A673 (cell line): Measurements from ENCODE around the gene FAIM2. TPM values are rescaled to one million over a fixed set of nuclear protein-coding genes. Genes with fewer than 3 reads are reported as not detected.

Experiments
- BruUV-seq: library from RNA; stranded (reverse); fragments of 400-500 nt; replicated peaks from 2 replicates; lab custom pipeline; 2021; lab: Mats Ljungman, UMichigan
- CTCF ChIA-PET: fragments of 300-600 bp; sonication (Branson Sonifier 250); formaldehyde crosslinking; loops from one replicate; lab custom pipeline; 2022; ENCODE audit warnings: antibody characterized with exemption; lab: Charles Lee
- POLR2A ChIA-PET: fragments of 300-600 bp; sonication (Branson Sonifier 250); formaldehyde crosslinking; loops from one replicate; lab custom pipeline; 2022; ENCODE audit warnings: antibody characterized with exemption; ENCODE audit not compliant: low non-redundant PET; lab: Charles Lee
- DNase-seq: peaks from one replicate; pipeline ENCODE4 v3.0.0-alpha.2; 2015; ENCODE audit warnings: low spot score
- H3K27ac ChIP-seq: fragments of 200-600 bp; sonication (generic); 2 replicates; pipeline ENCODE4 v1.5.1; 2016; ENCODE audit warnings: mixed run types, low read depth, mild to moderate bottlenecking, mixed read lengths, antibody characterized with exemption, low read length; ENCODE audit not compliant: poor library complexity, severe bottlenecking
- H3K27me3 ChIP-seq: fragments of 200-600 bp; sonication (generic); replicated peaks from 2 replicates; pipeline ENCODE4 v1.6.1; 2017; ENCODE audit warnings: mixed run types, low read depth, mild to moderate bottlenecking, mixed read lengths, antibody characterized with exemption, low read length; ENCODE audit not compliant: insufficient read depth, poor library complexity
- H3K36me3 ChIP-seq: fragments of 200-600 bp; sonication (generic); 2 replicates; pipeline ENCODE4 v1.6.1; 2016; ENCODE audit warnings: mixed run types, mild to moderate bottlenecking, mixed read lengths, antibody characterized with exemption, low read length; ENCODE audit not compliant: insufficient read depth, poor library complexity, severe bottlenecking
- H3K4me1 ChIP-seq: fragments of 200-600 bp; sonication (generic); 2 replicates; pipeline ENCODE4 v1.6.1; 2017; ENCODE audit warnings: mixed run types, mild to moderate bottlenecking, mixed read lengths, antibody characterized with exemption, low read length; ENCODE audit not compliant: insufficient read depth, poor library complexity, severe bottlenecking
- H3K4me3 ChIP-seq: fragments of 200-600 bp; sonication (generic); 2 replicates; pipeline ENCODE4 v1.5.1; 2016; ENCODE audit warnings: low read depth, mixed run types, mild to moderate bottlenecking, mixed read lengths, low read length; ENCODE audit not compliant: poor library complexity, severe bottlenecking
- H3K9me3 ChIP-seq: fragments of 200-600 bp; sonication (generic); 2 replicates; pipeline ENCODE4 v1.6.1; 2016; ENCODE audit warnings: mixed run types, low read depth, mild to moderate bottlenecking, mixed read lengths, antibody characterized with exemption, low read length; ENCODE audit not compliant: poor library complexity, severe bottlenecking
- EZH2 ChIP-seq: fragments of 200-600 bp; sonication (generic); IDR thresholded peaks from 2 replicates; pipeline ENCODE4 v1.6.1; 2017; ENCODE audit warnings: borderline replicate concordance, low read depth, mild to moderate bottlenecking, mixed read lengths, antibody characterized with exemption, low read length; ENCODE audit not compliant: poor library complexity, severe bottlenecking
- intact Hi-C: fragments of 100-400 bp; cut with micrococcal nuclease; formaldehyde crosslinking; loops from one replicate; pipeline ENCODE4 v1.10.0; 2022; ENCODE audit not compliant: unreplicated experiment
- total RNA-seq: library from RNA; stranded (reverse); gene quantifications from 2 replicates; pipeline ENCODE4 v1.2.3, GENCODE V29; 2021
- TF ChIP-seq, protein P1 (sequence below): fragments of 300-800, 200-600 bp; sonication (generic); conservative IDR thresholded peaks from 2 replicates; pipeline ENCODE4 v1.5.1; 2017; ENCODE audit warnings: low read depth, mild to moderate bottlenecking, antibody characterized with exemption, low read length, moderate library complexity, mixed read lengths

FAIM2 gene
- total RNA-seq, 1 experiment from 2014 or later = not detected

DNA sequence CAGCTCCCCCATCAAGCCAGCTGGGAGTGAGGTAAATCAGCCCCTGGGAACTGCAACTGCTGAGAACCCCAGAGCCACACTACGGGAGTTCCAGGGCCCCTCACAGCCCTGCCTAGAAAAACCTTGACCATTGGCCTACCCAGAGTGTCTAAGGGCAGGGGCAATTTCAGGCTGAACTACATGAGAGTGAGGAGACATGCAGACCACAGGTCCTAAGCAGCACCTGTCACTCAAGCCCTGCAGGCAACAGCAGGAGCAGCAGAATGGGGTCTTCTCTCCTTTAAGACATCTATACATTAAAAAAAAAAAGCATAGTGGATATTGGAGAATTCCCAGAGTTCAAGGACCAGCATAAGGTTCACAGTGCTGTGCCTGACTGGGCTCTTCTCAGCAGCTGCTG lies 80.3 kb downstream of the FAIM2 start:
- H3K4me1 ChIP-seq = peaks cover 14% of the 10 kb centered on the region
- H3K27me3 ChIP-seq = no peaks in the 10 kb centered on the region
- TF ChIP-seq, protein P1, sequence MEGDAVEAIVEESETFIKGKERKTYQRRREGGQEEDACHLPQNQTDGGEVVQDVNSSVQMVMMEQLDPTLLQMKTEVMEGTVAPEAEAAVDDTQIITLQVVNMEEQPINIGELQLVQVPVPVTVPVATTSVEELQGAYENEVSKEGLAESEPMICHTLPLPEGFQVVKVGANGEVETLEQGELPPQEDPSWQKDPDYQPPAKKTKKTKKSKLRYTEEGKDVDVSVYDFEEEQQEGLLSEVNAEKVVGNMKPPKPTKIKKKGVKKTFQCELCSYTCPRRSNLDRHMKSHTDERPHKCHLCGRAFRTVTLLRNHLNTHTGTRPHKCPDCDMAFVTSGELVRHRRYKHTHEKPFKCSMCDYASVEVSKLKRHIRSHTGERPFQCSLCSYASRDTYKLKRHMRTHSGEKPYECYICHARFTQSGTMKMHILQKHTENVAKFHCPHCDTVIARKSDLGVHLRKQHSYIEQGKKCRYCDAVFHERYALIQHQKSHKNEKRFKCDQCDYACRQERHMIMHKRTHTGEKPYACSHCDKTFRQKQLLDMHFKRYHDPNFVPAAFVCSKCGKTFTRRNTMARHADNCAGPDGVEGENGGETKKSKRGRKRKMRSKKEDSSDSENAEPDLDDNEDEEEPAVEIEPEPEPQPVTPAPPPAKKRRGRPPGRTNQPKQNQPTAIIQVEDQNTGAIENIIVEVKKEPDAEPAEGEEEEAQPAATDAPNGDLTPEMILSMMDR = no peak
- no peak for TF ChIP-seq EZH2
- no peaks in the 10 kb centered on the region for H3K9me3 ChIP-seq
- CTCF ChIA-PET = no interaction called here
- no peaks in the 10 kb centered on the region for H3K36me3 ChIP-seq
- POLR2A ChIA-PET = no interaction called here
- BruUV-seq = no TSS peak
- H3K27ac ChIP-seq = no peak overlapping the region
- DNase-seq = no peak
- intact Hi-C loops = no loop called here
- H3K4me3 ChIP-seq = no peak overlapping the region

DNA sequence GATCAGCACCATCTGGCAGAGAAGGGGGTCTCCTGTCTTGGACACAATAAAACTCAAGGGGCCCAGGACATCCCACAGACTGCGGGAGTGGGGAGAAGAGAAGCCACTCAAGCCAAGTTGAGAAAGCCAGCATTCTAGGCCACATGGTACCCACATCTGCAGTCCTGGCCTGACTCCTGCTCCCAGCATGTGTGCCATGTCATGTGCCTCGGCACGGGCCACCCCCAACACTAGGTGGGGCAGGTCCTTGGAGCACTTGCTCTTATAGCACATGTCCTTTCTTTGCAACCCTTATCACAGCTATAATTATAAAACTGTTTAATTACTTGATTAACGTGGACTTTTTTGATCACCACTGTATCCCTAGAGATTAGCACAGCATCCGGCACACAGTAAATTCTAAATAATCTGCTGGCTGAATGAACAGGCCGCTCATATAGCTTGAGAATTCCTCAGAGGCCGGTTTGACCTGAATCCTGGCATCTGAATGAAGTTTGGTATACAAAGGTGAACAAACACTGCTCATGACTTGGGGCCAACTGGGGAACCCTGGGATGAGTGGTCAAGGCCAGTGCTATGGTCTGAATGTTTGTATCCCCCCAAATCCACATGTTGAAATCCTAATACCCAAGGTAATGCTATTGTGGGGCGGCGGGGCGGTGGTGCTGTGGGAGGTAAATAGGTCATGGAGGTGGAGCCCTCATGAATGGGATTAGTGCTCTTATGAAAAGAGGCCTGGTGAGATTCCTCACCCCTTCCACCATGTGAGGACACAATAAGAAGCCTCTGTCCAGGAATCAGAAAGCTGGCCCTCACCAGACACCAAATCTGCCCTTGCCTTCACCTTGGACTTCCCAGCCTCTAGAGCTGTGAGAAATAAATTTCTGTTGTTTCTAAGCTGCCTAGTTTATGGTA lies 82.1 kb downstream of the FAIM2 start:
- POLR2A ChIA-PET = no interaction called here
- Histone ChIP-seq H3K27me3 (no peaks in the 10 kb centered on the region), H3K4me3 (no peak overlapping the region), H3K4me1 (peaks cover 9% of the 10 kb centered on the region), H3K36me3 (no peaks in the 10 kb centered on the region), H3K27ac (no peak overlapping the region), H3K9me3 (no peaks in the 10 kb centered on the region)
- CTCF ChIA-PET = no interaction called here
- no TSS peak for BruUV-seq
- DNase-seq = no peak
- intact Hi-C loops = no loop called here
- no peak for TF ChIP-seq EZH2
- TF ChIP-seq, protein P1 = no peak

DNA sequence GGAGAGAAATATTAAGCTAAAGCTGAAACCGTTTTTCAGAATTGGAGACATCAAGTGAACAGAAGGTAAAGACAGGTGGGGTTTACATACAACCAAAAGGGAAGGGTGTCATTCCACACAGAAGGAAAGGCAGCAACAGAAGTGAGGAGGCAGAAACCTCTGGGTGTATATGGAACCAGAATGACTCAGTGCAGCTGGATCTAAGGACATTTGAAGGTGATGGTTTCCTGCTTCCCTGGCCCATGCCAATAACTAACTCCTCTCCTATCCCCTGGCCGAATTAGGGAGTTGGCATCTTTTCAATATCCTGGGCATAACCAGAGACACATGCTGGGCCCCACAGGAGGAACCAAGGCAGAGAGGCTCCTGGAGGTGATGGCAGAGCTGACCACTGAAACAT lies 83.9 kb downstream of the FAIM2 start:
- BruUV-seq = no TSS peak
- no peak overlapping the region for H3K27ac ChIP-seq
- POLR2A ChIA-PET = interaction anchor here (0.6 kb wide), 1 partner anchor 15 kb away, joined by 3 read pairs; no protein-coding TSS in a partner anchor

More for the DNA sequence above, 83.9 kb downstream of the FAIM2 start:
- Histone ChIP-seq H3K4me1 (peaks cover 4% of the 10 kb centered on the region), H3K27me3 (no peaks in the 10 kb centered on the region), H3K9me3 (no peaks in the 10 kb centered on the region), H3K4me3 (no peak overlapping the region), H3K36me3 (no peaks in the 10 kb centered on the region)
- intact Hi-C loops = no loop called here
- CTCF ChIA-PET = no interaction called here
- no peak for DNase-seq
- TF ChIP-seq, protein P1 = no peak
- TF ChIP-seq EZH2 = no peak
